ENCODE results near the gene NAIF1.
A peak's percentile ranks its signal among the peaks of the same experiment; 100 is the strongest.

- TF ChIP-seq EZH2phosphoT487 (IDR thresholded peaks at IDR 0.05; ENCODE audit: borderline replicate concordance, low read depth), result no peak
- no peak for TF ChIP-seq FOXM1 (IDR thresholded peaks at IDR 0.05; ENCODE audit: low read depth)
- TF ChIP-seq, protein P1, sequence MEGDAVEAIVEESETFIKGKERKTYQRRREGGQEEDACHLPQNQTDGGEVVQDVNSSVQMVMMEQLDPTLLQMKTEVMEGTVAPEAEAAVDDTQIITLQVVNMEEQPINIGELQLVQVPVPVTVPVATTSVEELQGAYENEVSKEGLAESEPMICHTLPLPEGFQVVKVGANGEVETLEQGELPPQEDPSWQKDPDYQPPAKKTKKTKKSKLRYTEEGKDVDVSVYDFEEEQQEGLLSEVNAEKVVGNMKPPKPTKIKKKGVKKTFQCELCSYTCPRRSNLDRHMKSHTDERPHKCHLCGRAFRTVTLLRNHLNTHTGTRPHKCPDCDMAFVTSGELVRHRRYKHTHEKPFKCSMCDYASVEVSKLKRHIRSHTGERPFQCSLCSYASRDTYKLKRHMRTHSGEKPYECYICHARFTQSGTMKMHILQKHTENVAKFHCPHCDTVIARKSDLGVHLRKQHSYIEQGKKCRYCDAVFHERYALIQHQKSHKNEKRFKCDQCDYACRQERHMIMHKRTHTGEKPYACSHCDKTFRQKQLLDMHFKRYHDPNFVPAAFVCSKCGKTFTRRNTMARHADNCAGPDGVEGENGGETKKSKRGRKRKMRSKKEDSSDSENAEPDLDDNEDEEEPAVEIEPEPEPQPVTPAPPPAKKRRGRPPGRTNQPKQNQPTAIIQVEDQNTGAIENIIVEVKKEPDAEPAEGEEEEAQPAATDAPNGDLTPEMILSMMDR (IDR thresholded peaks at IDR 0.05), result no peak
- TF ChIP-seq USF1 (IDR thresholded peaks at IDR 0.05; ENCODE audit: borderline replicate concordance, low read depth), result peak; percentile 71; the same call in 1 of the 2 replicates
- no peak for TF ChIP-seq NRF1 (IDR thresholded peaks at IDR 0.05; ENCODE audit: low read depth, low read length)
Measured at GRCh38 chr9:128072144-128073021, 5.3 kb upstream of the NAIF1 start.

All from SK-N-SH (cell line).